Inferior parietal cortex (tissue), 1 donor: ENCODE measurements around the gene ZNF503.

ENCODE experiments used
- DNase-seq: peaks from one replicate; pipeline ENCODE4 v3.0.0-alpha.2; 2016; ENCODE audit errors: extremely low spot score

The ZNF503 gene, protein sequence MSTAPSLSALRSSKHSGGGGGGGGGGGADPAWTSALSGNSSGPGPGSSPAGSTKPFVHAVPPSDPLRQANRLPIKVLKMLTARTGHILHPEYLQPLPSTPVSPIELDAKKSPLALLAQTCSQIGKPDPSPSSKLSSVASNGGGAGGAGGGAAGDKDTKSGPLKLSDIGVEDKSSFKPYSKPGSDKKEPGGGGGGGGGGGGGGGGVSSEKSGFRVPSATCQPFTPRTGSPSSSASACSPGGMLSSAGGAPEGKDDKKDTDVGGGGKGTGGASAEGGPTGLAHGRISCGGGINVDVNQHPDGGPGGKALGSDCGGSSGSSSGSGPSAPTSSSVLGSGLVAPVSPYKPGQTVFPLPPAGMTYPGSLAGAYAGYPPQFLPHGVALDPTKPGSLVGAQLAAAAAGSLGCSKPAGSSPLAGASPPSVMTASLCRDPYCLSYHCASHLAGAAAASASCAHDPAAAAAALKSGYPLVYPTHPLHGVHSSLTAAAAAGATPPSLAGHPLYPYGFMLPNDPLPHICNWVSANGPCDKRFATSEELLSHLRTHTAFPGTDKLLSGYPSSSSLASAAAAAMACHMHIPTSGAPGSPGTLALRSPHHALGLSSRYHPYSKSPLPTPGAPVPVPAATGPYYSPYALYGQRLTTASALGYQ

DNA sequence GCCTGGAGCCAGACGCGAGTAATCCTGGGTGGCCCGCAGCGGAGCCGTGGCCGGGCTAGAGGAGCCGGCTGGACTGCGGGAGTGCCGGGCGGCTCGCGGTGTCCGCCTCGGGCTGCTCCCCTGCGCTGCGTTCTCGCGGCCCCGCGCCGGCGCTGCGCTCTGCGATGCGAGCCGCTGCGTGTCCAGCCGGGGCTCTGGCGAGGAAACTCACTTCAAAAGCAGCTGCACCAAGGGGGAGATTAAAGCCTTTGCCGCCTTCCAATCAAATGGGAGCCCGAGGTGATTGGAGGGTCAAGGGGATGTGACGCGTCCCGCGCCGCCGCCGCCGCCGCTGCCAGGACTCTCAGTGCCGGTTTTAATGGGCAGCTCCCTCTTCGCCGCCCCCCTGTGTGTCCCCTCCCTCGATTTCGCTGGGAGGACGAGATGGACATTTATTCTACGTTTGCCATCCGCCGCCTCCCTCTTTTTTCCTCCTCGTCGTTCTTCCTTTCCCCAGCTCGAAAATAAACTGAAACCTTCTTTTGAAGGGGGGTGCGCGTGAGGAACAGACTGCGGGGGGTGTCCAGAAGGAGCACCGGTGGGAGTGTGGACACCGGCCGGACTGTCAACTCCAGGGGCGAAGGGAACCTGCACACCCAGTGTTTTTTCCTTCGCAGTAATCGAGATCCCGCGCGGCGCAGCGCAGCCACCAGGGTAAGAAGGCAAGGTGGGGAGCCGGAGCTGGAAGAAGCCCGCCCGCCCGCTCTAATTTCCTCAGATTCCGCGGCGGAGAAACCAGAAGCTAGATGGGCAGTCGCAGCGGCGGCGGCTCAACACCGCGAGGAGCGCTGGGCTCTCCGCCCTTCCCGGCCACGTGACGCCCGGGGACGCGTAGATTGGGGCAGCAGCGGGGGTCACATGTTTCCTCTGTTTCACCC lies at the start of gene ZNF503:
ZNF503 (minus strand) TSS at position 196 of the 917 bp plus-strand sequence. CDS start 345 bp downstream, outside the sequence.
- peak; percentile 85 for DNase-seq

GRCh38 chr10:75450644-75451640 lies 49.4 kb upstream of the ZNF503 start:
- no peak for DNase-seq

DNA sequence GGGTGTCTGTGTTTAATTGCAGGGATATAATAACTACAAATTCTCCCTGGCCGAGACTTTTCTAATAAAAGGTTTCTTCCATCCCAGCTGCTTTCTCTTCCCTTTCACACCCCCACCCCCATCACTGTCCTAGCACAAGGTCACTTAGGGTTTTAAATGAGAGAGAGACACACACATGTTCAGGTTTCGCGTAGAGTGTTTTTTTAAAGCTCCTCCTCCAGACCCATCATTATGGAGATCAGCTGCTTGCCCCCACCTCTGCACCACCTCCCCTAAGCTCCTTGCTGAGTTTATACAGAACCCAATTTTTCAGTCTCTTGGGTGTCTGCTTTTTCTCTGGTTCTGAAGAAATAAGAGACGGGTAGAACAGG lies 48.5 kb upstream of the ZNF503 start:
- DNase-seq: no peak

DNA sequence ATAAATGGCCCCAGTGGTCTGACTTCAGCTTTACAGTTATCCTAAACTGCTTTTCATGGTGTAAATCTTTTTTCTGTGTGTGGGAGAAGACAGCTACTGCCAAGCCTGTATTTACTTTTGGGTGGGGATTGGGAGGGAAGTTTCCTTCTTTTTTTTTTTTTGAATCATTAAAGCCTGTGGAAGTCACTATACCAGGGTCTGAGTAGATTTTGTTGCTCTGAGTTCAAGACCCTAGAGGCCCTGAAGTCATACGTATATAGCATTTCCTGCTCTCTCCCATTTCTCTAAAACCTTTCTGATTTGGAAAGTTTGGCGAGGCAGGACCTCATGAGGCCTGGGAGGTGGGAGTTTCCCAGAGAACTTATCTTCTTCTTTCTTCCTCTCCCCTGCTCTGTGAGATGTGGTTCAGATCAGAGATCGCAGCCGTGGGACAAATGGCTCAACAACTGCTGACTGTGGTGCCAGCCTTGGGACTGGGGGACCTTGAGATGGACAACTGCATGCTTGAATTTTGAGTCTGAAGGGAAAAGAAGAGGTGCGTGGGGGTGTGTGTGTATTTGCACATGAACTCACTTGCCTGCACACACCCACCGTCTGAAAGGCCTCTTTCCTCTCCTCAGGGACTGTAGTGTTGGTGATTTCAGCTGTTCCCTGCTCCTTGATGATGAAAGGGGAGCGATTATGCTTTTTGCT lies 48.0 kb upstream of the ZNF503 start:
- DNase-seq: no peak

DNA sequence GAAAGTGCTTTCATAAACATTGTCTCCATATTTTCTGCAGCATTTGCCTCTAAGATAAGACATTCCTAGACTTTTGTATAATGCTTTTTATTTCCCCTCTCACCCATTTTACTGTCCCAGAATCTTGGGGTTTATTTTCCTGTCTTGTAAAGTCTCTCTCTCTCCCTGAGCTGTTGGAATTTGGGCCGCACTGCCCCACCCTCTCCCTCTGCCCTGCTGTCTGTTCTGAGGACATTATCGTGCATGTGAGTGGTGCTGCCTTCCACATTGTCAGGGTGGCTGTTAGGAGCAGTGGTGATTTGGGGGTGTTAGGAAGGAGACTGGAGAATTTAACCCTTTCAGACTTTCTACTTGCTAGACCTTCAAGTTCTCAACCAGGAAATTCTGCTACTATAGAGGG lies 46.6 kb upstream of the ZNF503 start:
- no peak for DNase-seq

- no peak for DNase-seq
Measured at GRCh38 chr10:75446508-75446907, 44.9 kb upstream of the ZNF503 start.

DNA sequence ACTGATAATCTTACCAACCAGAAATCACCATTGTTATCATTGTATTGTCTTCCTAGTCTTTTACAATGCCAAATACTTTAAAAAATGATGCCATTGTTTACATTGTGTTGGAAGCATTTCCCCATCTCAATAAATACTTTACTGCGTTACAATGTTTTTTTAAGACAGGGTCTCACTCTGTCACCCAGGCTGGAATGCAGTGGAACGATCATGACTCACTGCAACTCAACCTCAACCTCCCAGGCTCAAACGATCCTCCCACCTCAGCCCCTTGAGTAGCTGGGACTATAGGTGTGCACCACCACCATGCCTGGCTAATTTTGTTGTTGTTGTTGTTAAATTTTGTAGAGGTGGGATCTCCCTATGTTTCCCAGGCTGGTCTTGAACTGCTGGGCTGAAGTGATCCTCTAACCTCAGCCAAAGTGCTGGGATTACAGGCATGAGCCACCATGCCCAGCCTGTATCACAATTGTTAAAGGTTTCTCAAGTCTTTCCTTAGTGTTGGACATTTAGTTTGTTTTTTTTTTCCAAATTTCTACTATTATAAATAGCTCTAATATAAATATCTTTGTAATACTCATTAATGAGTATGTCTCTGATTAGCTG lies 43.3 kb upstream of the ZNF503 start:
- no peak for DNase-seq

DNA sequence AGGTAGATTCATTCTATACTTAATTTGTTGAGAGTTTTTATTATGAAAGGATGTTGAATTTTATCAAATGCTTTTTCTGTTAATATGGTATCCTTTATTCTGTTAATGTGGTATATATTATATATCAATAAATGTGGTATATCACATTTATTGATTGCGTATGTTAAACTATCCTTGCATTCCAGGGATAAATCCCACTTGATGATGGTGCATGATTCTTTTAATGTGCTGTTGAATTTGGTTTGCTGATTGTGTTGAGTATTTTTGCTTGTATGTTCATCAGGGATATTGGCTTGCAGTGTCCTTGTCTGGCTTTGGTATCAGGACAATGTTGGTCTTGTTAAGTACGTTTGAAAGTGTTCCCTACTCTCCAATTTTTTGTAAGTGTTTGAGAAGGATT lies 41.8 kb upstream of the ZNF503 start:
- DNase-seq: no peak

DNA sequence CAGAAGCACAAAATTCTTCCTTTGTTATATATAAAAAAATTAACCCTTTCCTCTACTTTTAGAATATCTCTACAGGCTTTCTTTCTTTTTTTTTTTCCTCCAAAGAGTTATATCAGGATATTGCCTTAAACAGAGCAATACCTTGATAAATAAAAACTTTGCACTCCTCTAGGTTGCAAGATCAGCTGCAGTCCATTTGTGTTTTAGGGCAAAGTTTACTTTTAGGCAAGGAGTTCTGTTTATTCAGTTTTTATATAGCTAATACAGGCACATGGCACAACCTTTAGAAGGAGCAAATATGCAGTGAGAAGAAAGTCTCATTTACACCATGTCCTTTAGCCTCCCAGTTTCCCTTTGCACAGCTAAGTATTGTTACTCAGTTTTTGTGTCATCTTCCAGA lies 40.1 kb upstream of the ZNF503 start:
- DNase-seq: no peak

GRCh38 chr10:75441196-75441595 lies 39.6 kb upstream of the ZNF503 start:
- DNase-seq: no peak

GRCh38 chr10:75440271-75440793 lies 38.8 kb upstream of the ZNF503 start:
- DNase-seq: no peak

DNA sequence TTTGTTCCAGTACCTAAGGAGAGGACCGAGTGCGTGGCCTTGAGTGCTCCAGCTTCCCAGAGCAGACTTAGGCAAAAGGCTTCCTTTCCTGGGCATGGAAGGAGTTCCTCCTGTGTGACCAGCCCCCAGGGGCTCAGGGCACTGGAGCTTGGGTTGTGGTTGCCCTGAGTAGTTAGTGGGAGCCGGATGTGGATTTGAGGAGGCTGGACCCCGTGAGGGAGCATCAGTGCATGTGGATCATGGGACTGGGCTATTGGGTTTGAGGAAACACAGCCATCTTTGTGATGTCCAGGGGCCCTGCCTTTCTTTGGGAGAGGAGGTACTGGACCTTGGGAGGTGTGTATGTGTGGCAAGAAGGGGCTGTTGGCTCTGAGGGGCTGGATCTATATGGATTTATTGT lies 38.2 kb upstream of the ZNF503 start:
- DNase-seq: no peak

DNA sequence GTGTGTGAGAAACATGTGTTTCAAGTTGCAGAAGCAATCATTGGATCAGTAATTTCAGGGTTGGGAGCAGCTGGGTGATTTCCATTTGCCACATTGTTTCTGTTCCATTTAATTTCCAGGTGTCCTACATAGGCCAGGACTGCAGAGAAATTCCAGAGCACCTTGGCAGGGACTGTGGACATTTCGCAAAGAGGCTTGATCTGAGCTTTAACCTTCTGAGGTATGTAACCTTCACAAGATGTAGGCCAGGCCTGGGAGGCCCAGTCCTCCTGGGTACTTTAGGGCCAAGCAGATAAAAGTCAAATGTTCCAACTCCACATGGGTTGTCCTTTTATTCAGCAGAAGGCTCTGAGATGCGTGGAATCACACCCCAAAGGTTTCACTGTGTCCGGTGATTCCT lies 36.7 kb upstream of the ZNF503 start:
- no peak for DNase-seq

DNA sequence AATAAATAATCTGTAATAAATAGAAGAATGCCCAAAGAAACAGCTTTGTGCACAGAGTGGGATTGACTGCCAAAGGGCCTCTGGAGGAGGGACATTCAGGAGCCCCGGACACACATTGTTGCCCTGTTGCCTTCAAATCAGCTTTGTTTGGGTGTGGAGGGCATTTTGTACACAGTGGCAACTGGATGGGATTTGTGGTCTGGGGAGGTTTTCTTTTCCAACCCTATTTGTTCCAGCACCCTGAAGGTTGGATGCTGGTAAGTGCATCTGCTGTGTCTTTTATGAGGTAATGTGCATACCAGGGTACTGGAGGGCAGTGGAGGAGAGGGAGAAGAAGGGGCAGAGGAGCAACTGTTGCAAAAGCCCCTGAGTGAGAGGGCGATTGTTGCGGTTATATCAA lies 36.1 kb upstream of the ZNF503 start:
- DNase-seq: no peak

DNA sequence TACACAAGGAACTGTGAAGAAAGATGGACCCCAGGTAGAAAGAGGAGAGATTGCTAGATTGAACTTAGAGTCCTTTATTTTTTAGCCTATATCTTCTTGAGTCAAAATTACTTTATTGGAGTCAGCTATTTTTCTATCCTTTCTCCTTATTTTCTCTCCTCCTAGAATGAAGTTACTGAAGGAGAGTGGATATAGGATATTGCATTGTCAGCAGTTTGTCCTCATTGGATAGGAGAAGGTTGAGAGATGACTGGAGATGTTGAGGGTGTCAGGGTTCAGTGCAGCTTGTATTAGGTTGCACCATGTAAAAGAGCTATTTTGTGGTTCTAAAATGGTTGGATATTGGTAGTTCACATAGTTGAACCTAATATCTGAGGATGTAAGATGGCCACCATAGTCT lies 35.3 kb upstream of the ZNF503 start:
- DNase-seq: no peak

DNA sequence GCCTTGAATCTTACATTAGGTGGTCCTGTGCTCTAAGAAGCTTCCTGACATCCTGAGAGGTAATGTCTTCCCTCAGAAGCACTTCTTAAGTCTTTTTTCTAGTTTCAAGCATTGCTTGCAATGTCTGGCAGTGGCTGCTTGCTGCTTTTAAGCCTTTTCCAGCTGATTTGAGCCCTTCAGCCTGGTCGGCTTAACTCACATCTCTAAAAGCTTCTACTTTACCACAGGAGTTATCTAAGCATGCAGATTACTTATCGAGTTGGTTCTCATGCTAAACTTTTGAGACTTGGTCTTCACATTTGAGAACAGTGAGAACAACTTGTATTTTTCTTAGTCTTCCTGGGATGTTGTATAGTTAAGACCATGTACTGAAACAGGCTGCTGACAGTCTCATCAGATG lies 33.7 kb upstream of the ZNF503 start:
- no peak for DNase-seq

DNA sequence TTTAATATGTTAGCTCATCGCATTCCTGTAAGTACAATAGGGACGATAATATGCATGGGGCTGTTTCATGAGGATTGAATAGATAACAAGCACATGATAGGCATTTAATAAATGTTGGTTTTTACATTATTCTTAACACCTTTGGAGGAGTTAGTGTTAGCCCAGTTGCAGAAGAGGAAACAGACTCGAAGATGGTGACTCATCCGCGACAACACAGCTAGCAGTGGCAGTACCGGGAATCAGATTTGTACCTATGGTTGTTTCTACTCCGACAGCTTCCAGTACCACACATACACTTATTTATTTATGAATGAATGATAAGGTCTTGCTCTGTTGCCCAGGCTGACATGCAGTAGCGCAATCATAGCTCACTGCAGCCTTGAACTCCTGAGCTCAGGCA lies 32.7 kb upstream of the ZNF503 start:
- no peak for DNase-seq

GRCh38 chr10:75433216-75433615 lies 31.7 kb upstream of the ZNF503 start:
- DNase-seq: no peak

DNA sequence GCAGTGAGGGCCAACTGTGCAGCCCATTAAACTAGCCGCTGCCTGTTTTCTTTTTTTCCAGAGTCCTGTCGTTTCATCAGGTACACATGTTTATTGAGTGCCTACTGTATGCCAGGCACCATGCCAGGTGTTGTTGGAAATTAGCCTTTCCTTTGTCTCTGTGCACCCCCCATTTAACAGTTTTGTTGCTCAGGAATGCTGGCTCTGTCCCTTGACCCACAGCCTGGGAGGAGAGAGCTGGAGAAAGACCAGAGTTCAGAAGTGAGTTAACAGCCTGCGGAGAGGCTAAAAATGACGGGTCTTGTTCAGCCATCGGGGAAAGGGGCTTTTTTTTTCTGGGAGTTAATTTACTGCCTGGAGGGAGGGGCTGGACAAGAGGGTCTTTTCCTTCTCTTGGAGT lies 31.2 kb upstream of the ZNF503 start:
- no peak for DNase-seq

DNA sequence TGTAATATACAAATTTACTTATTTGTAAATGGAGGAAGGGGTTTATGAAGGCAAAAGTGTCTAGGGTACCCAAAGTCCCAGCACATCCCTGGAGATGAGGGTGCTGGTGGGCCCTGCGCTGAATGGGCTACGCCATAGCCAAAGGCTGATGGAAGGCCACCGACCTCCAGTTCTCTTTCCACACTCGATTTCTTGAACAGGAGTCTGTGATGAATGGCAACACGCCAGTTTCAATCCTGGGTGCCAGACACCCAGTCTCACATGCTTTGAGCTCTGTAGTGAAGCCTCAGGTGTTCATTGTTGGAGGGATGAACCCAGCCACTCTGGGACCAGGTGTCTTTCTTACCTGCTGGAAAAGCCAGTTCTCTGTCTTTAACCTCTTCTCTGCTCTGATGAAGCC lies 30.6 kb upstream of the ZNF503 start:
- DNase-seq: no peak
